Activated B cell treated with CpG ODN at 0.5 μM for 24 hours (primary cell): ENCODE results near the gene TMEM35B. TPM values are rescaled to one million over a fixed set of nuclear protein-coding genes. Genes with fewer than 3 reads are reported as not detected.
A peak's percentile ranks its signal among the peaks of the same experiment; 100 is the strongest.
"Not testable (repeated sequence)": the region's sequence is repeated elsewhere in the genome, so short reads cannot be mapped to it uniquely, and the experiment has no call there.

Experiments used
- ATAC-seq: fragments of 200-7000 bp; cut with Tn5 transposase; one replicate; pipeline ENCODE4 v1.10.0; 2021; ENCODE audit warnings: low read depth, mild to moderate bottlenecking, moderate library complexity
- CTCF ChIA-PET: fragments of 350-600 bp; sonication (Branson Sonifier 250); formaldehyde crosslinking; loops from one replicate; lab custom pipeline; 2021; ENCODE audit warnings: antibody characterized with exemption; lab: Charles Lee
- POLR2A ChIA-PET: fragments of 350-600 bp; sonication (Branson Sonifier 250); formaldehyde crosslinking; loops from one replicate; lab custom pipeline; 2021; ENCODE audit warnings: antibody characterized with exemption; lab: Charles Lee
- DNase-seq: peaks from one replicate; pipeline ENCODE4 v3.0.0; 2022
- H3K27ac Mint-ChIP-seq: one replicate; pipeline ENCODE4 v1.8.0; 2020; ENCODE audit warnings: mixed read lengths
- H3K27me3 Mint-ChIP-seq: one replicate; pipeline ENCODE4 v1.8.0; 2021; ENCODE audit warnings: mixed read lengths
- H3K36me3 Mint-ChIP-seq: one replicate; pipeline ENCODE4 v1.8.0; 2021; ENCODE audit warnings: low read depth, mixed read lengths
- H3K4me1 Mint-ChIP-seq: one replicate; pipeline ENCODE4 v1.8.0; 2021; ENCODE audit warnings: mixed read lengths
- H3K4me3 Mint-ChIP-seq: one replicate; pipeline ENCODE4 v1.8.0; 2020; ENCODE audit warnings: mild to moderate bottlenecking, mixed read lengths
- H3K9me3 Mint-ChIP-seq: one replicate; pipeline ENCODE4 v1.8.0; 2020; ENCODE audit warnings: mixed read lengths
- CTCF ChIP-seq: fragments of 200-600 bp; IDR thresholded peaks from one replicate; pipeline ENCODE4 v1.8.0; 2022; ENCODE audit warnings: antibody characterized with exemption, mild to moderate bottlenecking
- intact Hi-C: fragments of 100-400 bp; cut with micrococcal nuclease; formaldehyde crosslinking; loops from one replicate; pipeline ENCODE4 v1.15.1; 2024
- total RNA-seq: library from RNA; stranded (reverse); gene quantifications from 2 replicates; pipeline ENCODE4 v1.2.3, GENCODE V29; 2022

Gene TMEM35B
- total RNA-seq, 1 donor from 2014 or later, result 16.7 TPM

- DNase-seq, result no peak
- Mint-ChIP-seq H3K4me1 (no peaks in the 10 kb centered on the region), H3K36me3 (peaks cover 74% of the 10 kb centered on the region), H3K27me3 (no peaks in the 10 kb centered on the region), H3K27ac (no peak overlapping the region), H3K9me3 (no peaks in the 10 kb centered on the region), H3K4me3 (no peak overlapping the region)
- ChIA-PET POLR2A (no interaction called here), CTCF (no interaction called here)
- no peak for ATAC-seq
- intact Hi-C loops, result no loop called here
- no peak for TF ChIP-seq CTCF
Observed at GRCh38 chr1:35001743-35002142, 16.6 kb upstream of the TMEM35B start.

- POLR2A ChIA-PET, result no interaction called here
- intact Hi-C loops, result no loop called here
Observed at GRCh38 chr1:34994878-34995277, 9.7 kb upstream of the TMEM35B start.

GRCh38 chr1:34988581-34988980, 3.4 kb upstream of the TMEM35B start:
- Mint-ChIP-seq H3K4me1 (peaks cover 13% of the 10 kb centered on the region), H3K36me3 (peaks cover 34% of the 10 kb centered on the region), H3K27me3 (no peaks in the 10 kb centered on the region), H3K4me3 (no peak overlapping the region), H3K9me3 (no peaks in the 10 kb centered on the region), H3K27ac (no peak overlapping the region)
- DNase-seq (no peak), ATAC-seq (no peak)
- POLR2A ChIA-PET, result no interaction called here
- no peak for TF ChIP-seq CTCF
- intact Hi-C loops, result no loop called here
- CTCF ChIA-PET, result no interaction called here

More at GRCh38 chr1:34994878-34995277, 9.7 kb upstream of the TMEM35B start:
- no peak for ATAC-seq
- Mint-ChIP-seq H3K4me3 (no peak overlapping the region), H3K4me1 (no peaks in the 10 kb centered on the region), H3K9me3 (no peaks in the 10 kb centered on the region), H3K36me3 (peaks cover 49% of the 10 kb centered on the region), H3K27ac (no peak overlapping the region), H3K27me3 (no peaks in the 10 kb centered on the region)
- no peak for DNase-seq
- CTCF ChIA-PET, result no interaction called here
- TF ChIP-seq CTCF, result no peak

- Mint-ChIP-seq H3K4me1 (peaks cover 16% of the 10 kb centered on the region), H3K4me3 (no peak overlapping the region), H3K36me3 (peaks cover 34% of the 10 kb centered on the region), H3K27ac (no peak overlapping the region), H3K27me3 (no peaks in the 10 kb centered on the region), H3K9me3 (no peaks in the 10 kb centered on the region)
- no peak for TF ChIP-seq CTCF
- ChIA-PET CTCF (no interaction called here), POLR2A (no interaction called here)
- ATAC-seq (no peak), DNase-seq (no peak)
- intact Hi-C loops, result no loop called here
Observed at GRCh38 chr1:34988147-34988546, 3.0 kb upstream of the TMEM35B start.

- Mint-ChIP-seq H3K4me1 (peaks cover 26% of the 10 kb centered on the region), H3K4me3 (no peak overlapping the region), H3K9me3 (no peaks in the 10 kb centered on the region), H3K27ac (no peak overlapping the region), H3K27me3 (no peaks in the 10 kb centered on the region), H3K36me3 (peaks cover 34% of the 10 kb centered on the region)
- ChIA-PET CTCF (no interaction called here), POLR2A (interaction anchor here (0.8 kb wide), 1 partner anchor 92 kb away, joined by 3 read pairs; the partner anchor contains the start of gene ZMYM1)
- intact Hi-C loops, result no loop called here
- TF ChIP-seq CTCF, result no peak
- no peak for ATAC-seq
- DNase-seq, result no peak
Observed at GRCh38 chr1:34987018-34987417, 1.9 kb upstream of the TMEM35B start.

GRCh38 chr1:34985609-34985904, 410 bp upstream of the TMEM35B start:
- not testable (repeated sequence) for ATAC-seq

More at GRCh38 chr1:34985609-34985904, 410 bp upstream of the TMEM35B start:
- H3K36me3 Mint-ChIP-seq, result peaks cover 38% of the 10 kb centered on the region
- peak overlapping the region; percentile 97 for H3K4me3 Mint-ChIP-seq
- H3K9me3 Mint-ChIP-seq, DNase-seq, H3K27me3 Mint-ChIP-seq: not testable (repeated sequence)
- H3K4me1 Mint-ChIP-seq, result peaks cover 39% of the 10 kb centered on the region
- intact Hi-C loops, result loop anchor here (1.0 to 2.0 kb wide), 3 partner anchors 45 to 126 kb away; partner anchors contain the start of genes SMIM12, ZMYM1 and ZMYM6
- ChIA-PET CTCF (interaction anchor here (1.0 to 1.1 kb wide), 2 partner anchors 126 to 128 kb away, joined by 3 to 4 read pairs; partner anchors contain the start of gene SMIM12), POLR2A (interaction anchor here (0.7 to 2.4 kb wide), 9 partner anchors 46 to 283 kb away, joined by 3 to 19 read pairs (median 5); partner anchors contain the start of genes SFPQ, SMIM12, ZMYM1 and ZMYM4)
- peak overlapping the region; percentile 86 for H3K27ac Mint-ChIP-seq
